ENCODE data around the gene PRLR.
"Not testable (repeated sequence)": the region's sequence is repeated elsewhere in the genome, so short reads cannot be mapped to it uniquely, and the experiment has no call there.

The PRLR gene

DNA sequence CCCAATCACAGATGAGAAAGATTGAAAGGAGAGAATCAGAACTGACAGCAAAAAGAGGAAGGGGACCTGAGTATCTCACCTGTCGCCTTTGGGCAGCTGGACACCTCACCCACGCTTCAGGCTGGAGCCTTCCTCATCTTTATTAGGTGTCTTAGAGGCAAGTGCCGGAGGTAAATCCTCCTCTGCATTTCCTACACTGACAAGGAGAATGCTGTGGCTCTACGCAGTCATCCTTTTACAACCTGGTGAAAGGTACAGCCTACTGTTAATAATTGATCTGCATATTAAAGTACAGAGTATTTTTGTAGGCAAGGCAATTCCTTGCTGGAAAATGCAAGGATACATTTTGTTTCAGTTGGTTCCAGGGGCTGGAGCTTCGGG is 34.8 kb downstream of the PRLR start:
- no peak for DNase-seq (ENCODE audit: low spot score)

GRCh38 chr5:35194635-35195471 is 35.4 kb downstream of the PRLR start:
- no peak for DNase-seq (ENCODE audit: low spot score)

GRCh38 chr5:35192506-35192905 is 37.8 kb downstream of the PRLR start:
- DNase-seq (ENCODE audit: low spot score) = no peak

GRCh38 chr5:35189801-35190200 is 40.5 kb downstream of the PRLR start:
- DNase-seq (ENCODE audit: low spot score) = not testable (repeated sequence)

- no peak for DNase-seq (ENCODE audit: low spot score)
Measured at GRCh38 chr5:35188031-35188457, 42.2 kb downstream of the PRLR start.

- DNase-seq (ENCODE audit: low spot score) = not testable (repeated sequence)
Measured at GRCh38 chr5:35187621-35188020, 42.7 kb downstream of the PRLR start.

GRCh38 chr5:35186749-35187148 is 43.5 kb downstream of the PRLR start:
- DNase-seq (ENCODE audit: low spot score) = no peak

GRCh38 chr5:35185518-35185917 is 44.8 kb downstream of the PRLR start:
- DNase-seq (ENCODE audit: low spot score) = no peak

DNA sequence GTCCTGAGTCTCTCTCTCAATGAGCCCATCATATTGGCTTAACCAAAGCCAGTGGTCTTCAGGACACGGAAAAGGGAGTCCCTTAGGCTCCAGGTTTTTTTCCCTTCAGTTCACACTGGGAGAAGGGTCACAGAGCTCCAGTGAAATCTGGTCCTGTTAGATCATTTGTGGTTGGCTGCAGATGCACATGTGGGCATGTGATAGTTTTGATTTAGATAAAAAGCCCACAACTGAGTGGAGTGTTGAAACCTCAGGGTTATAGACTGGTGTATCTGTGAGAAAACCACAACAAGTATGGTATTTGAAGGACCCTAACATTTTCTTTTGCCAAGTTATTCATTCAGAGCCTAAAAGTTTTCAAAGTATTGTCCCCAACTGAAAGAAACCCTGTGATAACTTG is 46.7 kb downstream of the PRLR start:
- no peak for DNase-seq (ENCODE audit: low spot score)

DNA sequence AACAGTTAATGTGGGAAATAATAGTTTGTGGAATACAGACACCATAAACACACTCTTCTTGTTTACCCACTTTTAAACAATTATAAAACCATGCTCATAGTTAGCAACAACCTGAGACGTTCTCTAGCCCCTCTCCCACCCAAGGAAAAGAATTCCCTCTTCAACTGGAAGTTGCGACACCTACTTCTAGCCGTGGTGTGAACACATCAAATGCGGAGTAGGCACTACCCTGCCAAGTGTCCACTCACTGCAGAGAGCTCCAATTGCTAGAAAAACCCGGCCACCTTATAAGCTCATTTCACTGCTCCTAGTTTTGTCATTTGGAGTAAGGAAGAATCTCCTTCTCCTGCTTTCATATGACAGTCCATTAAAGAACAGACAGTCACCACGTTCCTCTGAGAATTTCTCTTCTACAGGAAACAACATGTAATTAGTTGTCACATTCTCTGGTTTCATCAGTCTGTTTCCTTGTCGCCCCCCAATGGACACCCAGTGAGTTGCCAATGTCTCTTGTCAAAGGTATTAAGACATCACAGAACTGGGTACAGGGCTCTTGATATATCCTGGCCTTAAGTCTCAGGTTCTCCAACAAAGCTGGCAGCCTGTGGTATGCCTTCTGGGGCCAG is 47.3 kb downstream of the PRLR start:
- DNase-seq (ENCODE audit: low spot score) = peak; percentile 43

DNA sequence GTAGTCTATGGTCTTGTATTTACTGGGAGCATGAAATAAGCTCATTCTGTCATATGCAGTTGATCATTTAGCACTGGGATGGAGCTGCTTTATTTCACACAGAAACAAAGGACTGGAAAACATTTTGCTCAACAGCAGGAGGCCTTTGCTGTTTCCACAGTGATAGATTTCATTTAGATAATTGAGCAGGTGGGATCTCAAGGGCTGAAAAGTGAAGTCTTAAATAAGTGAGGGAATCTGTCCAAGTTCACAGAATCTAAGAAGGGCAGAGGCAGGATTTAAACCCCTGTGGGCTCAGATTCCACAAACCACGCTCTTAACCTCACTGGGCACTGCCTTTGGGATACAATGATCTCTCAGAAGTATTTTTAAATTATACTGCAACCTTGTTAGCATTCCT is 47.8 kb downstream of the PRLR start:
- no peak for DNase-seq (ENCODE audit: low spot score)

DNA sequence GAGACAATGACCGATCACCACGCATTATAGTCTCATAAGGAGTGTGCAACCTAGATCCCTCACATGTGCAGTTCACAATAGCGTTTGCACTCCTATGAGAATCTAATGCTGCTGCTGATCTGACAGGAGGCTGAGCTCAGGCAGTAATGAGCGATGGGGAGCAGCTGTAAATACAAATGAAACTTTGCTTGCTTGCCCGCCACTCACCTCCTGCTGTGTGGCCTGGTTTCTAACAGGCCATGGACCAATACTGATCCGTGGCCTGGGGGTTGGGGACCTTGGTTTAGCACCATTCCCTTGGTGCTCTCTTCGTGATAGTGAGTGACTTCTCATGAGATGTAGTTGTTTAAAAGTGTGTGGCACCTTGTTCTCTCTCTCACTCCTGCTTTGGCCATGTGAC is 50.2 kb downstream of the PRLR start:
- DNase-seq (ENCODE audit: low spot score) = no peak

- peak; percentile 3 for DNase-seq (ENCODE audit: low spot score)
Measured at GRCh38 chr5:35177783-35178182, 52.5 kb downstream of the PRLR start.

DNA sequence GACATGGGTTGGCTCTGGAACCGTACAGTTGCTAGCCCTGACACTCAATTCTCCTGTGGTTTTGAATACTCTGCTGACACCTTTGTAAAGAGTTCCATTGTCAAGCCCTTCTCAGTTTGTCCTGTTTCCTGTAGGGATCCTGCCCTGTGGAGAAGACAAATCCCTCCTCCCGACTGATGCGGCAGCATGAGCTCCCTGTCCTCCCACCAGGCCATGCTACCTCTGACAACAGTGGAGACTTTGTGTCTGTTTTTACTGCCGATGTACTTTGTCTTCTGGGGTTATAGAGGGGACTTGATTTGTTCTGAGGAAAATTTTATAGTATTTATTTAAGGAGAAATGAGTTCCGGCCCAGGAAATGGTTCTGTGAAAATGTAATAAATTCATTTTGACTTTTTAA is 57.8 kb downstream of the PRLR start:
- no peak for DNase-seq (ENCODE audit: low spot score)

- DNase-seq (ENCODE audit: low spot score) = no peak
Measured at GRCh38 chr5:35171991-35172390, 58.3 kb downstream of the PRLR start.

DNA sequence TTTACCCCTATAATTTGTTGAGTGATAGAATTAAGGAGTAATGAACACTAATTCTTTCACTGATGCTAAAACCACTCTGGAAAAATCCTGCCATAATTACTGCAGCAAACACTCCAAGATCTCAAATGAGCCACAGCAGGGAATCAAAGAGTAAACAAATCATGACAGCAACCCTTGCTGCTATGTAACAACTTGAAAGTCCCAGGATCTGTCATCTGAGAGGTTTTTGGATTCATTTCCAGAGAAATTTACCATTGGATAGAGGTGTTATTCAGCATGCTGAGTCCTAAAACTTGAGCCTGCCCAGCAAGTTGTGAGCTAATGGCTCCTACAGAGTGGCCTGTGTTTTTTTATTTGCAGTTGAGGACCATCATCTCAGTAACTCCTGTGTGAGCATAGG is 59.2 kb downstream of the PRLR start:
- DNase-seq (ENCODE audit: low spot score) = no peak

GRCh38 chr5:35166043-35166442 is 64.2 kb downstream of the PRLR start:
- DNase-seq (ENCODE audit: low spot score) = no peak

GRCh38 chr5:35164860-35165542 is 65.3 kb downstream of the PRLR start:
- DNase-seq (ENCODE audit: low spot score) = no peak

DNA sequence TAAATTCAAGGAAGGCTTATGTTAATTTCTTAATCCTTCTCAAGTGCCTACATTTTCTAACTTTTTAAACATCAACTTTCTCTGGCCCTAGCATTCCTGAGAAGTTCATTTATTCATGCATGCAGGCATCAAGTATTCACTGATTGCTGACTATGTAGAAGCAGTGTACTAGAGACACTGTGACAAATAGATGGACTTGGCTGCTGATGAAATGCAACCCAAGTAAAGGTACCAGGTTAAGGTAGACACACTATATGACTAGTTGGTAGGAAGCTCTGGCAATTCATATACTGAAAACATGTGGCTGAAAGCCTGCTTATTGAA is 66.6 kb downstream of the PRLR start:
- no peak for DNase-seq (ENCODE audit: low spot score)

DNA sequence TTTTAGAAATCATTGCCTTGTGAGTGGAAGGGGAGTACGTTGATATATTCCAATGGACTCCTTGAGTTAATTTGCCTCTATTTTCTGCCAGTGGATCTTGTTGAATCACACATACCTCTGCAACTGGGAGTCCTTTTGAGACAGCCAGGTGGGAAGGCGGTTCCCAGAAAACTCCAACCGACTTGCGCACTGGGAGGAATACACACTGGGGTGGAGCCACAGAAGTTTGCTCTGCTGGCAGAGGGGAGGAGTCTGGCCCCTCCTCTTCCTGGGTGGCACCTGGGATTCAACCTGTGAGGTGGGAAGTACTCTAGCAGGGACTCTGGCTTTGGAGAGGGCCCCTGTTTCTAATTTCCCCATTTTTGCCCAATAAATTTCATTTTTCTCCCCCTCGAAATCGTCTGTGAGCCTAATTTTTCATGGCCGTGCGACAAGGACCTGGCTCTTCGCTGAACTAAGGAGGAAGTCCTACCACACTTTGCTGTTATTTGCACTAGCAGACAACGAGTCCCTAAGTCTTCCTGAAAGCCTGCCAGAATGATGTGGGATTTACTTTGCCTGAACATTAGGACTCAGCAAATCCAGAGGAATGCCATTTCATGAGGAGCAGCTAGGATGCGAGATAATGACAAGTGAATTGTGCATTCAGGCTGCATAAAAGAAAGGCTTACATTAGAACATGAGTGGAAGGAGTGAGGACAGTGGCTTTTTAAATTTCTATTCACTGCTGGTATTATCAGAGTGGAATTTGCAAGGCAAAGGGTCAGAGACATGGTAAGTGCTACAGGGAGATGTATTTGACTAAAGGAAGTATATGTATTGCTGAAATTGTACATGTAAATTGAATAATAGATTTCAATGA is 67.2 kb downstream of the PRLR start:
- DNase-seq (ENCODE audit: low spot score) = no peak

- DNase-seq (ENCODE audit: low spot score) = no peak
Measured at GRCh38 chr5:35161652-35162273, 68.5 kb downstream of the PRLR start.
